WTC11 (cell line): ENCODE data around the gene GJC3.

ENCODE experiments used
- ATF2 ChIP-seq: sonication (generic); formaldehyde crosslinking; IDR thresholded peaks from 2 replicates; pipeline ENCODE4 v1.8.1; 2022; ENCODE audit warnings: low read depth, missing genetic modification reagents, borderline replicate concordance
- ATF3 ChIP-seq: sonication (generic); formaldehyde crosslinking; conservative IDR thresholded peaks from 2 replicates; pipeline ENCODE4 v1.8.1; 2022; ENCODE audit warnings: mild to moderate bottlenecking, missing genetic modification reagents
- GABPB1 ChIP-seq: sonication (generic); formaldehyde crosslinking; IDR thresholded peaks from 2 replicates; pipeline ENCODE4 v1.8.1; 2023; ENCODE audit warnings: mild to moderate bottlenecking, missing genetic modification reagents
- IRF2 ChIP-seq: sonication (generic); formaldehyde crosslinking; IDR thresholded peaks from 2 replicates; pipeline ENCODE4 v1.8.0; 2022; ENCODE audit warnings: low read depth, missing genetic modification reagents, borderline replicate concordance
- JUN ChIP-seq: sonication (generic); formaldehyde crosslinking; IDR thresholded peaks from 2 replicates; pipeline ENCODE4 v1.8.0; 2023; ENCODE audit warnings: mild to moderate bottlenecking, missing genetic modification reagents
- NR2C2 ChIP-seq: sonication (generic); formaldehyde crosslinking; IDR thresholded peaks from 2 replicates; pipeline ENCODE4 v1.8.0; 2022; ENCODE audit warnings: mild to moderate bottlenecking, missing genetic modification reagents
- ZNF219 ChIP-seq: sonication (generic); formaldehyde crosslinking; IDR thresholded peaks from 2 replicates; pipeline ENCODE4 v1.8.0; 2023; ENCODE audit warnings: missing genetic modification reagents, mild to moderate bottlenecking, borderline replicate concordance
- ZNF263 ChIP-seq: sonication (generic); formaldehyde crosslinking; IDR thresholded peaks from 2 replicates; pipeline ENCODE4 v1.8.1; 2022; ENCODE audit warnings: low read depth, mild to moderate bottlenecking, moderate library complexity, missing genetic modification reagents
- ZNF416 ChIP-seq: fragments of 250-450 bp; sonication (Bioruptor Pico); IDR thresholded peaks from 2 replicates; pipeline ENCODE4 v1.9.0; 2021; ENCODE audit warnings: mild to moderate bottlenecking, inconsistent platforms
- TF ChIP-seq, protein P1 (sequence below): sonication (generic); formaldehyde crosslinking; IDR thresholded peaks from 2 replicates; pipeline ENCODE4 v1.8.0; 2022; ENCODE audit warnings: mild to moderate bottlenecking, missing genetic modification reagents
- TF ChIP-seq, protein P2 (sequence below): fragments of 200-600 bp; IDR thresholded peaks from 2 replicates; pipeline ENCODE4 v1.8.0; 2022; ENCODE audit warnings: antibody characterized with exemption
- TF ChIP-seq, protein P3 (sequence below): sonication (generic); formaldehyde crosslinking; IDR thresholded peaks from 2 replicates; pipeline ENCODE4 v1.8.1; 2023; ENCODE audit warnings: mild to moderate bottlenecking, missing genetic modification reagents, moderate library complexity

DNA sequence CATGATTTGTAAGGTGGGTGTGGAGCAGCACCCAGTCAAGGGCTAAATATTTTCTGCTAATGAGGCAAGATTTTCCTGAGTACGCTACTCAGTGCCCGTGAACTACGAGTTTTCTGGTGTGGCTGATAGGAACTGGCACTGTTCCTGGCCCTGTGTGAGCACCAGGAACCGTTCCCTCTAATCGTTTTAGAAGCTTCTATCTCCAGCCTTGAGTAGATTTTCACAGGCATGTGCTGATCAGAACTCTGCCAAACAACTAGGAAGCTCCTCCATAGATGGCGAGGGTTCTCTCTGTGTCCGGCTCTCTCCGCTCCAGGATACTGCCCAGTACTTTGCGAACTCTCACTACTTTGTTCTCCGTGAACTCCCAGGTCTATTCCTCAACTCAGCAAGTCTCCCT is 27.8 kb downstream of the GJC3 start:
- TF ChIP-seq, protein P1, sequence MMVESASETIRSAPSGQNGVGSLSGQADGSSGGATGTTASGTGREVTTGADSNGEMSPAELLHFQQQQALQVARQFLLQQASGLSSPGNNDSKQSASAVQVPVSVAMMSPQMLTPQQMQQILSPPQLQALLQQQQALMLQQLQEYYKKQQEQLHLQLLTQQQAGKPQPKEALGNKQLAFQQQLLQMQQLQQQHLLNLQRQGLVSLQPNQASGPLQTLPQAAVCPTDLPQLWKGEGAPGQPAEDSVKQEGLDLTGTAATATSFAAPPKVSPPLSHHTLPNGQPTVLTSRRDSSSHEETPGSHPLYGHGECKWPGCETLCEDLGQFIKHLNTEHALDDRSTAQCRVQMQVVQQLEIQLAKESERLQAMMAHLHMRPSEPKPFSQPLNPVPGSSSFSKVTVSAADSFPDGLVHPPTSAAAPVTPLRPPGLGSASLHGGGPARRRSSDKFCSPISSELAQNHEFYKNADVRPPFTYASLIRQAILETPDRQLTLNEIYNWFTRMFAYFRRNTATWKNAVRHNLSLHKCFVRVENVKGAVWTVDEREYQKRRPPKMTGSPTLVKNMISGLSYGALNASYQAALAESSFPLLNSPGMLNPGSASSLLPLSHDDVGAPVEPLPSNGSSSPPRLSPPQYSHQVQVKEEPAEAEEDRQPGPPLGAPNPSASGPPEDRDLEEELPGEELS, result no peak
- TF ChIP-seq, protein P2, sequence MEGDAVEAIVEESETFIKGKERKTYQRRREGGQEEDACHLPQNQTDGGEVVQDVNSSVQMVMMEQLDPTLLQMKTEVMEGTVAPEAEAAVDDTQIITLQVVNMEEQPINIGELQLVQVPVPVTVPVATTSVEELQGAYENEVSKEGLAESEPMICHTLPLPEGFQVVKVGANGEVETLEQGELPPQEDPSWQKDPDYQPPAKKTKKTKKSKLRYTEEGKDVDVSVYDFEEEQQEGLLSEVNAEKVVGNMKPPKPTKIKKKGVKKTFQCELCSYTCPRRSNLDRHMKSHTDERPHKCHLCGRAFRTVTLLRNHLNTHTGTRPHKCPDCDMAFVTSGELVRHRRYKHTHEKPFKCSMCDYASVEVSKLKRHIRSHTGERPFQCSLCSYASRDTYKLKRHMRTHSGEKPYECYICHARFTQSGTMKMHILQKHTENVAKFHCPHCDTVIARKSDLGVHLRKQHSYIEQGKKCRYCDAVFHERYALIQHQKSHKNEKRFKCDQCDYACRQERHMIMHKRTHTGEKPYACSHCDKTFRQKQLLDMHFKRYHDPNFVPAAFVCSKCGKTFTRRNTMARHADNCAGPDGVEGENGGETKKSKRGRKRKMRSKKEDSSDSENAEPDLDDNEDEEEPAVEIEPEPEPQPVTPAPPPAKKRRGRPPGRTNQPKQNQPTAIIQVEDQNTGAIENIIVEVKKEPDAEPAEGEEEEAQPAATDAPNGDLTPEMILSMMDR, result no peak
- no peak for TF ChIP-seq JUN
- no peak for TF ChIP-seq ZNF416
- TF ChIP-seq NR2C2 (CRISPR knock-in tag), result no peak
- TF ChIP-seq, protein P3, sequence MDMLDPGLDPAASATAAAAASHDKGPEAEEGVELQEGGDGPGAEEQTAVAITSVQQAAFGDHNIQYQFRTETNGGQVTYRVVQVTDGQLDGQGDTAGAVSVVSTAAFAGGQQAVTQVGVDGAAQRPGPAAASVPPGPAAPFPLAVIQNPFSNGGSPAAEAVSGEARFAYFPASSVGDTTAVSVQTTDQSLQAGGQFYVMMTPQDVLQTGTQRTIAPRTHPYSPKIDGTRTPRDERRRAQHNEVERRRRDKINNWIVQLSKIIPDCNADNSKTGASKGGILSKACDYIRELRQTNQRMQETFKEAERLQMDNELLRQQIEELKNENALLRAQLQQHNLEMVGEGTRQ (CRISPR knock-in tag), result no peak
- no peak for TF ChIP-seq IRF2
- TF ChIP-seq ZNF219, result no peak
- TF ChIP-seq ATF3 (CRISPR knock-in tag), result no peak
- no peak for TF ChIP-seq ZNF263 (CRISPR knock-in tag)
- TF ChIP-seq GABPB1, result no peak
- no peak for TF ChIP-seq ATF2 (CRISPR knock-in tag)
